Endothelial cell of umbilical vein (primary cell): ENCODE results near the gene SENP7. TPM values are rescaled to one million over a fixed set of nuclear protein-coding genes. Genes with fewer than 3 reads are reported as not detected.

Source experiments
- BruUV-seq: library from RNA; stranded (reverse); fragments of 400-500 nt; replicated peaks from 2 replicates; lab custom pipeline; 2021; lab: Mats Ljungman, UMichigan
- CTCF ChIA-PET: fragments of 300-600, 350-600 bp; sonication (Branson Sonifier 250); formaldehyde crosslinking; loops from one replicate; lab custom pipeline; 2021; ENCODE audit warnings: antibody characterized with exemption, inconsistent platforms; lab: Charles Lee
- POLR2A ChIA-PET: fragments of 300-600, 350-600 bp; sonication (Branson Sonifier 250); formaldehyde crosslinking; loops from one replicate; lab custom pipeline; 2021; ENCODE audit warnings: antibody characterized with exemption, inconsistent platforms; lab: Charles Lee
- DNase-seq: peaks from one replicate; pipeline ENCODE4 v3.0.0-alpha.2; 2011; ENCODE audit warnings: low read depth, low spot score
- FAIRE-seq: peaks from 2 replicates; lab custom pipeline; 2011; peaks lifted over from hg19 to GRCh38; lab: Jason Lieb, UNC
- H2AFZ ChIP-seq: 2 replicates; pipeline ENCODE4 v1.6.0; 2012; ENCODE audit warnings: low read depth, low read length, control low read depth, inconsistent platforms
- H3K27ac ChIP-seq: 2 replicates; pipeline ENCODE4 v1.5.1; 2011; ENCODE audit warnings: low read depth, mild to moderate bottlenecking, control low read depth, low read length, moderate library complexity; ENCODE audit not compliant: insufficient read depth
- H3K27me3 ChIP-seq, 2 experiments: 2 replicates each; pipeline versions ENCODE4 v1.6.0 to v1.6.1; 2011; ENCODE audit warnings: low read length in 2 of 2, mixed read lengths in 1 of 2; ENCODE audit not compliant: control insufficient read depth in 2 of 2, insufficient read depth in 2 of 2
- H3K36me3 ChIP-seq, 2 experiments: 2 replicates in 1 of 2; 3 replicates in 1 of 2; pipeline ENCODE4 v1.5.1; 2011; ENCODE audit warnings: low read length in 2 of 2, mild to moderate bottlenecking in 1 of 2, moderate library complexity in 1 of 2; ENCODE audit not compliant: control insufficient read depth in 2 of 2, insufficient read depth in 2 of 2; ENCODE audit errors: extremely low read depth in 1 of 2
- H3K4me1 ChIP-seq: 3 replicates; pipeline ENCODE4 v1.5.1; 2011; ENCODE audit warnings: mild to moderate bottlenecking, low read length; ENCODE audit not compliant: control insufficient read depth, insufficient read depth; ENCODE audit errors: extremely low read depth
- H3K4me2 ChIP-seq: 2 replicates; pipeline ENCODE4 v1.6.1; 2011; ENCODE audit warnings: low read length, control low read depth, mixed read lengths; ENCODE audit not compliant: insufficient read depth
- H3K4me3 ChIP-seq, 3 experiments: fragments of 200-600 bp in 1 of 3; sonication (generic), shearing (Covaris generic) in 1 of 3; replicated peaks in 1 of 3; 2 replicates each; pipeline ENCODE4 v1.5.1; 2011 to 2016; ENCODE audit warnings: control low read depth in 3 of 3, low read length in 3 of 3, mild to moderate bottlenecking in 2 of 3, inconsistent platforms in 1 of 3, low read depth in 1 of 3, moderate library complexity in 1 of 3; ENCODE audit not compliant: insufficient read depth in 1 of 3
- H3K79me2 ChIP-seq: 2 replicates; pipeline ENCODE4 v1.6.0; 2012; ENCODE audit warnings: low read length, inconsistent platforms; ENCODE audit not compliant: control insufficient read depth, insufficient read depth
- H3K9ac ChIP-seq: replicated peaks from 2 replicates; pipeline ENCODE3; 2011; ENCODE audit warnings: low read length, control low read depth; ENCODE audit not compliant: insufficient read depth; ENCODE audit errors: extremely low read depth
- H3K9me1 ChIP-seq: replicated peaks from 3 replicates; pipeline ENCODE4 v1.6.0; 2011; ENCODE audit warnings: mild to moderate bottlenecking, low read length; ENCODE audit not compliant: control insufficient read depth, insufficient read depth; ENCODE audit errors: extremely low read depth
- H3K9me3 ChIP-seq: replicated peaks from 2 replicates; pipeline ENCODE4 v1.5.1; 2012; ENCODE audit warnings: low read length, inconsistent platforms; ENCODE audit not compliant: control insufficient read depth, insufficient read depth
- H4K20me1 ChIP-seq: replicated peaks from 2 replicates; pipeline ENCODE3; 2011; ENCODE audit warnings: mild to moderate bottlenecking, low read length; ENCODE audit not compliant: control insufficient read depth, insufficient read depth; ENCODE audit errors: extremely low read depth
- CTCF ChIP-seq, 2 donors: IDR thresholded peaks; 1 replicate in 1 of 2; 2 replicates in 1 of 2; pipeline ENCODE4 v1.5.1; 2011; ENCODE audit warnings: low read length in 2 of 2, mild to moderate bottlenecking in 2 of 2, moderate library complexity in 2 of 2, control low read depth in 1 of 2, inconsistent platforms in 1 of 2, low read depth in 1 of 2; ENCODE audit not compliant: insufficient read depth in 1 of 2; ENCODE audit errors: extremely low read depth in 1 of 2
- EZH2 ChIP-seq: IDR thresholded peaks from 2 replicates; pipeline ENCODE4 v1.6.1; 2012; ENCODE audit warnings: borderline replicate concordance, low read depth, mild to moderate bottlenecking, moderate library complexity, low read length, inconsistent platforms; ENCODE audit not compliant: severe bottlenecking
- FOS ChIP-seq: IDR thresholded peaks from 2 replicates; pipeline ENCODE4 v1.6.1; 2011; ENCODE audit warnings: mild to moderate bottlenecking, low read length, moderate library complexity, borderline replicate concordance; ENCODE audit not compliant: insufficient read depth
- GATA2 ChIP-seq: IDR thresholded peaks from 2 replicates; pipeline ENCODE4 v1.7.0; 2011; ENCODE audit warnings: low read depth, mild to moderate bottlenecking, moderate library complexity, mixed read lengths, low read length; ENCODE audit not compliant: insufficient read length, insufficient read depth
- JUN ChIP-seq: IDR thresholded peaks from 2 replicates; pipeline ENCODE4 v1.6.1; 2011; ENCODE audit warnings: borderline replicate concordance, low read depth; ENCODE audit not compliant: insufficient read length, insufficient read depth
- MAX ChIP-seq: IDR thresholded peaks from 2 replicates; pipeline ENCODE4 v1.6.1; 2011; ENCODE audit not compliant: insufficient read depth, insufficient read length
- MYC ChIP-seq: IDR thresholded peaks from one replicate; pipeline ENCODE4 v1.6.1; 2011; ENCODE audit warnings: mild to moderate bottlenecking, low read depth, low read length
- POLR2A ChIP-seq: IDR thresholded peaks from 2 replicates; pipeline ENCODE4 v1.6.1; 2012; ENCODE audit warnings: low read depth, mild to moderate bottlenecking, control low read depth, low read length
- POLR2AphosphoS5 ChIP-seq: IDR thresholded peaks from 2 replicates; pipeline ENCODE4 v1.6.1; 2012; ENCODE audit warnings: low read depth, mild to moderate bottlenecking, control low read depth, low read length, moderate library complexity; ENCODE audit not compliant: insufficient read depth
- dilution Hi-C: fragments of 300-500 bp; cut with MboI; formaldehyde crosslinking; loops from one replicate; pipeline ENCODE4 v1.15.0; 2019; ENCODE audit warnings: low sequenced_read_pairs; ENCODE audit not compliant: extremely low pct_ligation_motif_present
- intact Hi-C: fragments of 100-400 bp; cut with micrococcal nuclease; formaldehyde crosslinking; loops from one replicate; pipeline ENCODE4 v1.10.0; 2022
- polyA plus RNA-seq, 4 experiments: library from polyadenylated mRNA; depleted of rRNA in 3 of 4; stranded (reverse) in 3 of 4; unstranded in 1 of 4; fragments of >200 nt; gene quantifications; 2 replicates each; pipeline versions ENCODE4 v1.2.1 to v1.2.3, GENCODE V29; 2011 to 2012; ENCODE audit warnings: missing spikeins in 1 of 4
- total RNA-seq: library from RNA; stranded (reverse); gene quantifications from 2 replicates; pipeline ENCODE4 v1.2.3, GENCODE V29; 2021

Gene SENP7
- total and polyA plus RNA-seq, 2 donors (not counting 3 experiments of a cell fraction or from before 2014, with no cell fraction given): 5.1 to 18.7 TPM

GRCh38 chr3:101536266-101536665 lies 23.3 kb upstream of the SENP7 start:
- CTCF ChIA-PET: interaction anchor here (1.6 kb wide), 1 partner anchor 26 kb away, joined by 3 read pairs; the partner anchor contains the start of gene TRMT10C
- intact Hi-C loops (no loop called here), dilution Hi-C loops (no loop called here)
- Histone ChIP-seq H3K9ac (no peak overlapping the region), H3K27me3 (no peaks in the 10 kb centered on the region), H3K36me3 (no peaks in the 10 kb centered on the region), H2AFZ (no peak overlapping the region), H3K79me2 (no peaks in the 10 kb centered on the region), H3K9me3 (no peaks in the 10 kb centered on the region), H3K9me1 (no peaks in the 10 kb centered on the region), H3K4me1 (peaks cover 23% of the 10 kb centered on the region), H3K4me2 (no peak overlapping the region), H3K27ac (no peak overlapping the region), H4K20me1 (no peaks in the 10 kb centered on the region), H3K4me3 (no peak overlapping the region)
- DNase-seq (no peak), FAIRE-seq (no peak)
- POLR2A ChIA-PET: no interaction called here
- no peak for TF ChIP-seq EZH2
- no peak for TF ChIP-seq FOS
- TF ChIP-seq MYC: no peak
- TF ChIP-seq POLR2A: no peak
- no peak for TF ChIP-seq MAX
- no peak for TF ChIP-seq POLR2AphosphoS5
- no peak for TF ChIP-seq JUN
- no peak for TF ChIP-seq GATA2
- no peak for TF ChIP-seq CTCF (IDR thresholded peaks at IDR 0.05; ENCODE audit: extremely low read depth in 1 of 2, insufficient read depth in 1 of 2, low read depth in 1 of 2, low read length in 2 of 2)
- no TSS peak for BruUV-seq
